GM23248 (cell line): ENCODE measurements around the gene CORO2A.

Experiments
- EZH2 ChIP-seq: fragments of 200-600 bp; sonication (generic); IDR thresholded peaks from 2 replicates; pipeline ENCODE4 v1.6.1; 2018; ENCODE audit warnings: antibody characterized with exemption, mild to moderate bottlenecking; ENCODE audit not compliant: insufficient read depth, poor library complexity, severe bottlenecking
- EZH2phosphoT487 ChIP-seq: fragments of 200-600 bp; sonication (generic); IDR thresholded peaks from 2 replicates; pipeline ENCODE4 v1.6.1; 2018; ENCODE audit warnings: antibody characterized with exemption, moderate library complexity, mild to moderate bottlenecking, low read depth; ENCODE audit not compliant: insufficient read depth

GRCh38 chr9:98175028-98175569, 17.3 kb downstream of the CORO2A start:
- no peak for TF ChIP-seq EZH2
- TF ChIP-seq EZH2phosphoT487, result no peak
